Loucy (cell line): ENCODE measurements around the gene CIBAR2.

ENCODE experiments used
- CTCF ChIP-seq: fragments of 200-600 bp; sonication (generic); conservative IDR thresholded peaks from 2 replicates; pipeline ENCODE4 v1.5.1; 2014; ENCODE audit warnings: mild to moderate bottlenecking, antibody characterized with exemption, low read length
- EZH2phosphoT487 ChIP-seq: fragments of 200-600 bp; IDR thresholded peaks from 2 replicates; pipeline ENCODE4 v1.6.1; 2018; ENCODE audit warnings: antibody characterized with exemption, mild to moderate bottlenecking, moderate library complexity, borderline replicate concordance

GRCh38 chr16:85113913-85114312 lies 1.6 kb upstream of the CIBAR2 start:
- no peak for TF ChIP-seq CTCF
- no peak for TF ChIP-seq EZH2phosphoT487
